CD4-positive, CD25-positive, alpha-beta regulatory T cell (primary cell): ENCODE measurements around the gene STAT6. TPM values are rescaled to one million over a fixed set of nuclear protein-coding genes. Genes with fewer than 3 reads are reported as not detected.
"Not testable (repeated sequence)": the region's sequence is repeated elsewhere in the genome, so short reads cannot be mapped to it uniquely, and the experiment has no call there.

Experiments used
- ATAC-seq, 2 donors: fragments of 150-1000 bp; cut with Tn5 transposase; one replicate each; pipeline ENCODE4 v1.10.0; 2021; ENCODE audit warnings: low read depth in 2 of 2, moderate number of reproducible peaks in 2 of 2, moderate library complexity in 1 of 2
- DNase-seq, 3 donors: peaks; one replicate each; pipeline versions ENCODE4 v3.0.0 to v3.0.0-alpha.2; 2012 to 2022; ENCODE audit warnings: mixed read lengths in 1 of 3
- H3K27ac ChIP-seq: one replicate; pipeline ENCODE4 v1.7.0; 2013; ENCODE audit warnings: mild to moderate bottlenecking, low read length; ENCODE audit not compliant: insufficient read depth, poor library complexity, severe bottlenecking
- H3K27me3 ChIP-seq: one replicate; pipeline ENCODE4 v1.7.0; 2013; ENCODE audit warnings: low read length; ENCODE audit not compliant: control insufficient read depth, insufficient read depth
- H3K36me3 ChIP-seq: one replicate; pipeline ENCODE4 v1.7.0; 2013; ENCODE audit warnings: mild to moderate bottlenecking, low read length, moderate library complexity; ENCODE audit not compliant: control insufficient read depth, insufficient read depth
- H3K4me1 ChIP-seq: 2 replicates; pipeline ENCODE4 v1.7.0; 2013; ENCODE audit warnings: mild to moderate bottlenecking, low read length; ENCODE audit not compliant: insufficient read depth, control insufficient read depth, poor library complexity, severe bottlenecking
- H3K4me3 ChIP-seq: one replicate; pipeline ENCODE4 v1.7.0; 2013; ENCODE audit warnings: low read depth, mild to moderate bottlenecking, low read length, moderate library complexity
- H3K9me3 ChIP-seq, 2 experiments: 1 replicate in 1 of 2; 2 replicates in 1 of 2; pipeline ENCODE4 v1.7.0; 2013; ENCODE audit warnings: low read length in 2 of 2, mild to moderate bottlenecking in 1 of 2, moderate library complexity in 1 of 2; ENCODE audit not compliant: control insufficient read depth in 2 of 2
- H3K27ac Mint-ChIP-seq, 3 donors: one replicate each; pipeline ENCODE4 v1.8.0; 2020 to 2022; ENCODE audit warnings: mild to moderate bottlenecking in 3 of 3, mixed read lengths in 3 of 3, moderate library complexity in 2 of 3
- H3K27me3 Mint-ChIP-seq: one replicate; pipeline ENCODE4 v1.8.0; 2022; ENCODE audit warnings: mild to moderate bottlenecking, mixed read lengths
- H3K36me3 Mint-ChIP-seq: one replicate; pipeline ENCODE4 v1.8.0; 2020; ENCODE audit warnings: mixed read lengths
- H3K4me1 Mint-ChIP-seq, 4 donors: one replicate each; pipeline ENCODE4 v1.8.0; 2020 to 2022; ENCODE audit warnings: mixed read lengths in 4 of 4, mild to moderate bottlenecking in 1 of 4
- H3K4me3 Mint-ChIP-seq, 4 donors: one replicate each; pipeline ENCODE4 v1.8.0; 2020 to 2022; ENCODE audit warnings: mild to moderate bottlenecking in 4 of 4, mixed read lengths in 4 of 4, moderate library complexity in 3 of 4
- H3K9me3 Mint-ChIP-seq, 7 donors: one replicate each; pipeline ENCODE4 v1.8.0; 2020 to 2022; ENCODE audit warnings: mixed read lengths in 7 of 7, mild to moderate bottlenecking in 3 of 7, moderate library complexity in 2 of 7
- polyA plus RNA-seq, 4 donors: library from polyadenylated mRNA; unstranded; fragments of 300-500 nt; fragmentation: Illumina TruSeq; gene quantifications; one replicate each; pipeline ENCODE4 v1.2.3, GENCODE V29; 2021
- total RNA-seq: library from RNA; stranded (reverse); gene quantifications from one replicate; pipeline ENCODE4 v1.2.3, GENCODE V29; 2022

Gene STAT6
- total and polyA plus RNA-seq, 5 donors from 2014 or later, result 69.2 to 215 (median 77.5) TPM

- DNase-seq, result peak; percentile 26 to 51 (median 41)
- peaks cover 4 to 29% (median 14%) of the 10 kb centered on the region in 4 donors for H3K4me1 Mint-ChIP-seq
- H3K36me3 ChIP-seq, result no peaks in the 10 kb centered on the region
- peaks cover 22% of the 10 kb centered on the region for H3K4me1 ChIP-seq
- peaks cover 54% of the 10 kb centered on the region for H3K27me3 Mint-ChIP-seq
- H3K27ac Mint-ChIP-seq, result no peak overlapping the region
- peaks cover 7% of the 10 kb centered on the region for H3K27me3 ChIP-seq
- no peaks in the 10 kb centered on the region for H3K36me3 Mint-ChIP-seq
- peaks cover 0 to 3% of the 10 kb centered on the region in 2 experiments for H3K9me3 ChIP-seq
- H3K4me3 Mint-ChIP-seq, result peak overlapping the region; percentile 85 to 88 (median 86)
- H3K4me3 ChIP-seq, result peak overlapping the region; percentile 32
- H3K9me3 Mint-ChIP-seq, result peaks cover 0 to 3% (median 0%) of the 10 kb centered on the region in 7 donors
- H3K27ac ChIP-seq, result no peak overlapping the region
- peak in 1 of 2 donors; percentile 14 for ATAC-seq
These were observed 16.1 kb upstream of the STAT6 start for GRCh38 chr12:57127101-57127725.

- ATAC-seq, result no peak
- Histone ChIP-seq H3K27ac (no peak overlapping the region), H3K27me3 (peaks cover 7% of the 10 kb centered on the region), H3K4me1 (peaks cover 22% of the 10 kb centered on the region), H3K36me3 (no peaks in the 10 kb centered on the region), H3K9me3 (peaks cover 0 to 3% of the 10 kb centered on the region in 2 experiments), H3K4me3 (no peak overlapping the region)
- no peak for DNase-seq
- H3K4me3 Mint-ChIP-seq, result peak overlapping the region in 3 of 4 donors; percentile 38 to 87 (median 85)
- H3K4me1 Mint-ChIP-seq, result peaks cover 4 to 29% (median 14%) of the 10 kb centered on the region in 4 donors
- H3K27me3 Mint-ChIP-seq, result peaks cover 49% of the 10 kb centered on the region
- H3K36me3 Mint-ChIP-seq, result no peaks in the 10 kb centered on the region
- H3K9me3 Mint-ChIP-seq, result peaks cover 0 to 3% (median 0%) of the 10 kb centered on the region in 7 donors
- no peak overlapping the region for H3K27ac Mint-ChIP-seq
These were observed 15.4 kb upstream of the STAT6 start for GRCh38 chr12:57126561-57126960.

- no peak for ATAC-seq
- H3K9me3 ChIP-seq, result peaks cover 0 to 3% of the 10 kb centered on the region in 2 experiments
- H3K4me3 ChIP-seq, result no peak overlapping the region
- Mint-ChIP-seq H3K4me3 (peak overlapping the region in 2 of 4 donors; percentile 41 to 85), H3K27me3 (peaks cover 44% of the 10 kb centered on the region), H3K4me1 (peaks cover 4 to 26% (median 14%) of the 10 kb centered on the region in 4 donors), H3K27ac (no peak overlapping the region), H3K36me3 (no peaks in the 10 kb centered on the region), H3K9me3 (peaks cover 0 to 3% (median 0%) of the 10 kb centered on the region in 7 donors)
- H3K27me3 ChIP-seq, result peaks cover 7% of the 10 kb centered on the region
- H3K27ac ChIP-seq, result no peak overlapping the region
- DNase-seq, result no peak
- H3K4me1 ChIP-seq, result peaks cover 22% of the 10 kb centered on the region
- no peaks in the 10 kb centered on the region for H3K36me3 ChIP-seq
These were observed 14.9 kb upstream of the STAT6 start for GRCh38 chr12:57126061-57126460.

- H3K9me3 ChIP-seq, result peaks cover 0 to 3% of the 10 kb centered on the region in 2 experiments
- H3K27me3 ChIP-seq, result peaks cover 7% of the 10 kb centered on the region
- ATAC-seq, result peak; percentile 62 to 83
- no peak overlapping the region for H3K4me3 ChIP-seq
- Mint-ChIP-seq H3K9me3 (peaks cover 0 to 3% (median 0%) of the 10 kb centered on the region in 7 donors), H3K4me3 (peak overlapping the region in 2 of 4 donors; percentile 27 to 85), H3K27me3 (peaks cover 28% of the 10 kb centered on the region), H3K4me1 (peaks cover 4 to 18% (median 10%) of the 10 kb centered on the region in 4 donors), H3K27ac (peak overlapping the region in 1 of 3 donors; percentile 87), H3K36me3 (no peaks in the 10 kb centered on the region)
- peaks cover 22% of the 10 kb centered on the region for H3K4me1 ChIP-seq
- H3K27ac ChIP-seq, result no peak overlapping the region
- peak; percentile 70 to 75 (median 74) for DNase-seq
- no peaks in the 10 kb centered on the region for H3K36me3 ChIP-seq
These were observed 13.2 kb upstream of the STAT6 start for GRCh38 chr12:57124261-57124877.

- no peak overlapping the region for H3K4me3 ChIP-seq
- no peak overlapping the region for H3K27ac ChIP-seq
- DNase-seq (no peak), ATAC-seq (no peak)
- peaks cover 7% of the 10 kb centered on the region for H3K27me3 ChIP-seq
- H3K36me3 ChIP-seq, result no peaks in the 10 kb centered on the region
- peaks cover 0 to 3% of the 10 kb centered on the region in 2 experiments for H3K9me3 ChIP-seq
- Mint-ChIP-seq H3K36me3 (peaks cover 2% of the 10 kb centered on the region), H3K27ac (no peak overlapping the region), H3K4me1 (peaks cover 4 to 18% (median 10%) of the 10 kb centered on the region in 4 donors), H3K27me3 (peaks cover 28% of the 10 kb centered on the region), H3K9me3 (peaks cover 0 to 3% (median 0%) of the 10 kb centered on the region in 7 donors), H3K4me3 (peak overlapping the region in 1 of 4 donors; percentile 36)
- H3K4me1 ChIP-seq, result peaks cover 18% of the 10 kb centered on the region
These were observed 12.7 kb upstream of the STAT6 start for GRCh38 chr12:57123813-57124212.

- H3K9me3 Mint-ChIP-seq, H3K36me3 Mint-ChIP-seq, DNase-seq, ATAC-seq, H3K4me1 Mint-ChIP-seq, H3K4me3 ChIP-seq, H3K27me3 ChIP-seq, H3K4me3 Mint-ChIP-seq, H3K9me3 ChIP-seq, H3K4me1 ChIP-seq, H3K36me3 ChIP-seq, H3K27ac ChIP-seq, H3K27ac Mint-ChIP-seq: not testable (repeated sequence)
- peaks cover 22% of the 10 kb centered on the region for H3K27me3 Mint-ChIP-seq
These were observed 9.6 kb upstream of the STAT6 start for GRCh38 chr12:57120718-57121117.

- Mint-ChIP-seq H3K27ac (no peak overlapping the region), H3K4me3 (no peak overlapping the region), H3K4me1 (peaks cover 4 to 5% (median 4%) of the 10 kb centered on the region in 4 donors), H3K27me3 (peaks cover 12% of the 10 kb centered on the region), H3K9me3 (peaks cover 0 to 3% (median 0%) of the 10 kb centered on the region in 7 donors), H3K36me3 (peaks cover 2% of the 10 kb centered on the region)
- no peak for DNase-seq
- Histone ChIP-seq H3K4me1 (no peaks in the 10 kb centered on the region), H3K27ac (no peak overlapping the region), H3K4me3 (no peak overlapping the region), H3K27me3 (no peaks in the 10 kb centered on the region), H3K36me3 (no peaks in the 10 kb centered on the region), H3K9me3 (peaks cover 0 to 3% of the 10 kb centered on the region in 2 experiments)
- ATAC-seq, result no peak
These were observed 8.3 kb upstream of the STAT6 start for GRCh38 chr12:57119294-57120085.
